ENCODE results near the gene FAIM2.
"Not testable (repeated sequence)": the region's sequence is repeated elsewhere in the genome, so short reads cannot be mapped to it uniquely, and the experiment has no call there.

Gene FAIM2

GRCh38 chr12:49855890-49856289 lies 47.8 kb downstream of the FAIM2 start:
- not testable (repeated sequence) for DNase-seq

GRCh38 chr12:49854976-49855375 lies 48.7 kb downstream of the FAIM2 start:
- DNase-seq = no peak

GRCh38 chr12:49853671-49854070 lies 50.0 kb downstream of the FAIM2 start:
- DNase-seq = no peak

GRCh38 chr12:49847161-49847560 lies 56.5 kb downstream of the FAIM2 start:
- DNase-seq = no peak

GRCh38 chr12:49846032-49846431 lies 57.7 kb downstream of the FAIM2 start:
- no peak for DNase-seq

GRCh38 chr12:49843876-49844437 lies 59.7 kb downstream of the FAIM2 start:
- no peak for DNase-seq

GRCh38 chr12:49843411-49843810 lies 60.3 kb downstream of the FAIM2 start:
- DNase-seq = no peak

GRCh38 chr12:49842519-49843352 lies 61.0 kb downstream of the FAIM2 start, which contains the start of gene BCDIN3D:
TSS of gene BCDIN3D (minus strand) at chr12:49843106. CDS start at chr12:49843087, 19 bp downstream.
- peak; percentile 91 for DNase-seq

- DNase-seq = no peak
Observed at GRCh38 chr12:49838973-49839633, 64.6 kb downstream of the FAIM2 start.

- DNase-seq = no peak
Observed at GRCh38 chr12:49832836-49833421, 70.8 kb downstream of the FAIM2 start.

GRCh38 chr12:49831717-49832116 lies 72.0 kb downstream of the FAIM2 start:
- no peak for DNase-seq

- DNase-seq = peak; percentile 90
Observed at GRCh38 chr12:49828133-49829091, 75.3 kb downstream of the FAIM2 start, which contains the start of gene NCKAP5L. TSS of gene NCKAP5L (minus strand) at chr12:49828413. CDS start at chr12:49804044, 24,369 bp downstream.

- DNase-seq = no peak
Observed at GRCh38 chr12:49827401-49828099, 76.2 kb downstream of the FAIM2 start.

- DNase-seq = no peak
Observed at GRCh38 chr12:49827051-49827400, 76.7 kb downstream of the FAIM2 start.

- no peak for DNase-seq
Observed at GRCh38 chr12:49825971-49826421, 77.7 kb downstream of the FAIM2 start.

- DNase-seq = no peak
Observed at GRCh38 chr12:49825360-49825970, 78.2 kb downstream of the FAIM2 start.

GRCh38 chr12:49824895-49825294 lies 78.8 kb downstream of the FAIM2 start:
- no peak for DNase-seq

- DNase-seq = no peak
Observed at GRCh38 chr12:49824416-49824815, 79.3 kb downstream of the FAIM2 start.

- no peak for DNase-seq
Observed at GRCh38 chr12:49823951-49824350, 79.7 kb downstream of the FAIM2 start.

GRCh38 chr12:49823350-49823749 lies 80.3 kb downstream of the FAIM2 start:
- DNase-seq = no peak
